ENCODE measurements around the gene TEX50. TPM values are rescaled to one million over a fixed set of nuclear protein-coding genes. Genes with fewer than 3 reads are reported as not detected.

The TEX50 gene
- polyA plus RNA-seq, 1 donor from 2014 or later = not detected

GRCh38 chr1:173596097-173596825 lies 38.9 kb upstream of the TEX50 start:
- Histone ChIP-seq H3F3A (ENCODE audit: insufficient read depth, low read length, poor library complexity, severe bottlenecking) (no peaks in the 10 kb centered on the region), H2AFZ (ENCODE audit: low read depth, low read length) (no peak overlapping the region)

GRCh38 chr1:173601588-173601987 lies 33.5 kb upstream of the TEX50 start:
- Histone ChIP-seq H3K9ac (ENCODE audit: low read length) (no peak overlapping the region), H3K27me3 (ENCODE audit: insufficient read depth, low read depth, low read length) (no peaks in the 10 kb centered on the region), H3K9me3 (ENCODE audit: low read length) (no peaks in the 10 kb centered on the region), H3F3A (ENCODE audit: insufficient read depth, low read length, poor library complexity, severe bottlenecking) (no peaks in the 10 kb centered on the region), H3K4me2 (ENCODE audit: low read length) (no peak overlapping the region), H4K20me1 (ENCODE audit: insufficient read depth) (no peaks in the 10 kb centered on the region), H2AFZ (ENCODE audit: low read depth, low read length) (no peak overlapping the region), H3K9me2 (ENCODE audit: insufficient read depth, low read length) (no peaks in the 10 kb centered on the region), H3K36me3 (ENCODE audit: insufficient read depth, low read length) (no peaks in the 10 kb centered on the region), H3K4me3 (ENCODE audit: low read length) (no peak overlapping the region), H3K27ac (ENCODE audit: low read length) (no peak overlapping the region), H3K79me2 (replicated peaks; ENCODE audit: insufficient read depth, low read length) (no peaks in the 10 kb centered on the region)
- TF ChIP-seq CTCF (IDR thresholded peaks at IDR 0.05; ENCODE audit: poor library complexity, severe bottlenecking) (no peak), MXI1 (conservative IDR thresholded peaks at IDR 0.05; ENCODE audit: poor library complexity, severe bottlenecking) (no peak), REST (IDR thresholded peaks at IDR 0.05; ENCODE audit: borderline replicate concordance) (no peak), EZH2 (IDR thresholded peaks at IDR 0.05; ENCODE audit: borderline replicate concordance, insufficient read depth, low read length, poor library complexity, severe bottlenecking) (no peak), POLR2AphosphoS5 (IDR thresholded peaks at IDR 0.05) (no peak)

More at GRCh38 chr1:173596097-173596825, 38.9 kb upstream of the TEX50 start:
- Histone ChIP-seq H3K79me2 (replicated peaks; ENCODE audit: insufficient read depth, low read length) (no peaks in the 10 kb centered on the region), H4K20me1 (ENCODE audit: insufficient read depth) (no peaks in the 10 kb centered on the region), H3K27me3 (ENCODE audit: insufficient read depth, low read depth, low read length) (no peaks in the 10 kb centered on the region), H3K9me2 (ENCODE audit: insufficient read depth, low read length) (no peaks in the 10 kb centered on the region), H3K27ac (ENCODE audit: low read length) (no peak overlapping the region), H3K36me3 (ENCODE audit: insufficient read depth, low read length) (no peaks in the 10 kb centered on the region), H3K9ac (ENCODE audit: low read length) (no peak overlapping the region), H3K4me2 (ENCODE audit: low read length) (no peak overlapping the region), H3K4me3 (ENCODE audit: low read length) (no peak overlapping the region), H3K9me3 (ENCODE audit: low read length) (no peaks in the 10 kb centered on the region)
- TF ChIP-seq POLR2AphosphoS5 (IDR thresholded peaks at IDR 0.05) (no peak), TAF1 (IDR thresholded peaks at IDR 0.05; ENCODE audit: low read depth) (no peak), EZH2 (IDR thresholded peaks at IDR 0.05; ENCODE audit: borderline replicate concordance, insufficient read depth, low read length, poor library complexity, severe bottlenecking) (no peak), EP300 (conservative IDR thresholded peaks at IDR 0.05; ENCODE audit: poor library complexity, severe bottlenecking) (no peak), REST (IDR thresholded peaks at IDR 0.05; ENCODE audit: borderline replicate concordance) (no peak), SMC3 (conservative IDR thresholded peaks at IDR 0.05; ENCODE audit: poor library complexity) (no peak), RAD21 (conservative IDR thresholded peaks at IDR 0.05) (no peak), CTCF (IDR thresholded peaks at IDR 0.05; ENCODE audit: poor library complexity, severe bottlenecking) (no peak), MXI1 (conservative IDR thresholded peaks at IDR 0.05; ENCODE audit: poor library complexity, severe bottlenecking) (no peak)
